Stimulated activated effector memory CD8-positive, alpha-beta T cell treated with anti-CD3 and anti-CD28 coated beads, Interleukin-12 subunit alpha, Interleukin-12 subunit beta, amount 100 ng/mL, for 72 hours (primary cell): ENCODE measurements around the gene CCDC102B.
"Not testable (repeated sequence)": the region's sequence is repeated elsewhere in the genome, so short reads cannot be mapped to it uniquely, and the experiment has no call there.

Source experiments
- ATAC-seq: fragments of 150-1000 bp; cut with Tn5 transposase; 2 replicates; pipeline ENCODE4 v1.10.0; 2021
- DNase-seq, 2 donors: peaks; one replicate each; pipeline ENCODE4 v3.0.0; 2021 to 2022; ENCODE audit warnings: low spot score in 2 of 2
- H3K27ac Mint-ChIP-seq: one replicate; pipeline ENCODE4 v1.8.0; 2022; ENCODE audit warnings: mild to moderate bottlenecking, mixed read lengths
- H3K36me3 Mint-ChIP-seq: one replicate; pipeline ENCODE4 v1.8.0; 2022; ENCODE audit warnings: mild to moderate bottlenecking, mixed read lengths
- H3K4me1 Mint-ChIP-seq: one replicate; pipeline ENCODE4 v1.8.0; 2022; ENCODE audit warnings: mixed read lengths
- H3K4me3 Mint-ChIP-seq: one replicate; pipeline ENCODE4 v1.8.0; 2022; ENCODE audit warnings: mild to moderate bottlenecking, mixed read lengths
- H3K9me3 Mint-ChIP-seq: one replicate; pipeline ENCODE4 v1.8.0; 2022; ENCODE audit warnings: mixed read lengths

The CCDC102B gene

DNA sequence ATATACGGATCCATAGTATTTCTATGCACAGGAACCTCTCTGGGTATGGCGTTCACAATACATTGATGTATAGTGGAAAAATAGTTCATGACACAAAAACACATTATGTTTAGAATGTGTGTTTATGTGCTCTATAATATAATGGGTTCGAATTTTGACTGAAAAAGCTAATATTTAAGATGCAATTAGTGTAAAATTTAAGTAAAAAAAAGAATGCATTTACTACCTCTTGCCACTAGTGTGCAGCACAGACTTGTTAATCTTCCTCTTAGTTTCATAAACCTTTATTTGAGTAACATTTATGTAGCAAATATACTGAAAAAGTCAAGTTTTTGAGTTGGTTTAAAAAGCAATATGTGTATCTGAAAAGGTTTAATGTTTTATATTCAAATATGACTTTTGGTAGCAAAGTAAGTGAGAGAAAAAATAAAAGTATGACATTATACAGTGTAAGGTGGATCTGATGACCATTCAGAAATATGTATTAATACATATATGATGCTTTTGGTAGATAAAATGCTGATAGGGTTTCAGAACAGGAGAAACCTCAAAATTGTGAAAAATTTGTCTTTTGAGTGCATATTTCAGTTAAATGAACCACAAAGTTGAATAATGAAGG is 49.4 kb downstream of the CCDC102B start:
- Mint-ChIP-seq H3K27ac (no peak overlapping the region), H3K9me3 (no peaks in the 10 kb centered on the region), H3K4me1 (no peaks in the 10 kb centered on the region), H3K36me3 (no peaks in the 10 kb centered on the region), H3K4me3 (no peak overlapping the region)
- DNase-seq (no peak), ATAC-seq (no peak)

DNA sequence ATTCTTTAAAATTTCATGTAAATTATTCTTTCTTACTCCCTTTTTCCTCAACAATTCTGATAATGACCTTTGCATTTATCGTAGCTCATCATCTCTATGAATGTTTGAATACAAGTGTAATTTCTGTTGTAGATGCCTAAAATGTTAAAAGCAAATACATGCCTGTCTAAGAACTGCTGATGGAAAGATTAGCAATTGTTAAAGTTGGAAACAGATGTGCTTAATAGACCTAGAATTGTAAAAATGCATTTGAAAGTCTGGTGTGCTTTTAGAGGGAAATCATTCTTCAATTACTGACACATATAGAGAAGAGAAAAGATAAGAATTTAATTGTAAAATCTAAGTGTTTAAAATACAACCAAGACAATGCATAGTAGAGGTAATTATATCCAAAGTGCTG is 50.4 kb downstream of the CCDC102B start:
- DNase-seq (no peak), ATAC-seq (no peak)
- H3K4me3 Mint-ChIP-seq = no peak overlapping the region
- H3K9me3 Mint-ChIP-seq = no peaks in the 10 kb centered on the region
- H3K27ac Mint-ChIP-seq = no peak overlapping the region
- H3K4me1 Mint-ChIP-seq = no peaks in the 10 kb centered on the region
- H3K36me3 Mint-ChIP-seq = no peaks in the 10 kb centered on the region

DNA sequence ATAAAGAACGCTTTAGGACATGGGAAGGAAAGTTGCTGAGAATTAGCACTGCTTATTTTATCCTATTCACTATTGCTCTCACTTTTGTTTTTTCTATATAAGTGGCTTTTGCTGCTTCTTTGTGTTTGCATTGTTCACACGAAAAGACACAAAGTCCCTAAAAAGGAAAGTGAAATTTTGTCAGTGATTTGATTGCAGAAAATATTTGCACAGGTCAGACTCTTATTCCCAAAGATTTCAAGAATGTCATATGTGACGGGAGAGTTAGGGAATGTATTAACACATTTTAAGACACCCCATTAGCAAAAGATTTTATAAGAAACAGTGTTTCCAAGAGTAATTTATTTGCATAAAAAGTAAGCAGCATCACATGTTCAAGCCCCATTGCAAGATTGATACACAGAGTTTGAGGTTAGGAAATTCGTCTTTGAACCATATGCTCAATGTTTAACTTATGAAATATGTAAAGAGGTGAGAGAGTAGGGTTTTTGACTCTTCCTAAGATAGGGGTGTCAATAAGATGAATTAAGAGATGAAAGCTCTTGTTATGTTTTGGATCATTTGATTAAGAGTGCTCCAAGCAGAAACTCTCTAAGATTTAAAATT is 57.0 kb downstream of the CCDC102B start:
- DNase-seq (no peak), ATAC-seq (no peak)
- no peaks in the 10 kb centered on the region for H3K36me3 Mint-ChIP-seq
- no peak overlapping the region for H3K27ac Mint-ChIP-seq
- H3K4me1 Mint-ChIP-seq = no peaks in the 10 kb centered on the region
- no peaks in the 10 kb centered on the region for H3K9me3 Mint-ChIP-seq
- H3K4me3 Mint-ChIP-seq = no peak overlapping the region

DNA sequence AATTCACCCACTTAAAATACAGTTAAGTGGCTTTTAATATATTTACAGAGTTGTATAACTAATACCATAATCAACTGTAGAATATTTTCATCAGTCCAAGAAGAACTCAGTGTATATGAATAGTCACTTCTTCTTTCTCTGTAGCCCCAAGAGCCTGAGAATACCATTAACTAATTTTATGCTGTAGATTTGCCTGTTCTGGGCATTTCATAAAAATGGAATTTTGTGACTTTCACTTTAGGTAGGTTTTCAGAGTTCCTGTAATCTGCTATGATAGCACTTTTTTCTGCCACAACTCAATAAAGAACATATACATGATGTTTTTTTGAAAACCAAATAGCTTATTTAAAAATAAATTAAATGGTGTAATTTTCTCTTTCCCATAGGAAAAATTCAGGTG is 57.6 kb downstream of the CCDC102B start:
- H3K9me3 Mint-ChIP-seq = no peaks in the 10 kb centered on the region
- H3K36me3 Mint-ChIP-seq = no peaks in the 10 kb centered on the region
- H3K27ac Mint-ChIP-seq = no peak overlapping the region
- no peak overlapping the region for H3K4me3 Mint-ChIP-seq
- no peaks in the 10 kb centered on the region for H3K4me1 Mint-ChIP-seq
- no peak for DNase-seq
- no peak for ATAC-seq

DNA sequence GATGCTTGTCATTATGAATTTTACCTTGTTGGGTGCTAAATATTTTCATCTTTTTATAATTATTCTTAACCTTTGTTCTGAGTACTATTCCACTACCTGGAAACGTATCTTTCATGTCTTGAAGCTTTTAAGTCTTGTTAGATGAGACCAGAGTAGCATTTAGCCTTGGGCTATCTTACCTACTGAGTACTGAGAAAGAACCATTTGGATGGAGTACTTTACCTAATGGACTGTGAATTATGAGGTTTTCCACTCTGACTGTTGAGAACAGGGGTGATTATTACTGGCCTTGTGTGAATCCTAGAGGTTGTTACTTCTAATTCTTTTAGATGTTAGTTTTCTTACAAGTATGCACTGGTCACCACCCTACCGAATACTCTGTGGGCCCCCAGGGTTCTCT is 63.5 kb downstream of the CCDC102B start:
- Mint-ChIP-seq H3K4me3 (no peak overlapping the region), H3K27ac (no peak overlapping the region), H3K9me3 (no peaks in the 10 kb centered on the region), H3K4me1 (no peaks in the 10 kb centered on the region), H3K36me3 (no peaks in the 10 kb centered on the region)
- DNase-seq (no peak), ATAC-seq (no peak)

DNA sequence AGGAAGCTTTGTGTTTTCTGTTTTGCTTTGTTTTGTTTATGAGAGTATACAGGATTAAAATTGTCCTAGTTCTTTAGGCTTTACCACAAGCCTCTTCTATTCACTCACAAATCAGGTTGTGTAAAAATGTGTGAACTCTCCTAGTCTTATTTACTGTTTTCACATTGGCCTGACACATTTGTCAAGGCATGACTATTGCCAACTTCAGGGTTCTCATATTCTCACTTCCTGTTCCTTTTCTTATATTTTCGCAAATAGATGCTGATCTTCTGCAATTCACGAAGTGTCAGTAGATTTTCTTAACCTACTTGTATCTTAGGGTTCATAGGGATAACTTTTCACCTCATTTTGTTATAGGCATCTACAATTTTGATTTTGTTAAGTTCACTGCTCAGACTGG is 67.1 kb downstream of the CCDC102B start:
- Mint-ChIP-seq H3K4me1 (no peaks in the 10 kb centered on the region), H3K9me3 (no peaks in the 10 kb centered on the region), H3K27ac (no peak overlapping the region), H3K36me3 (no peaks in the 10 kb centered on the region), H3K4me3 (no peak overlapping the region)
- ATAC-seq (no peak), DNase-seq (no peak)

DNA sequence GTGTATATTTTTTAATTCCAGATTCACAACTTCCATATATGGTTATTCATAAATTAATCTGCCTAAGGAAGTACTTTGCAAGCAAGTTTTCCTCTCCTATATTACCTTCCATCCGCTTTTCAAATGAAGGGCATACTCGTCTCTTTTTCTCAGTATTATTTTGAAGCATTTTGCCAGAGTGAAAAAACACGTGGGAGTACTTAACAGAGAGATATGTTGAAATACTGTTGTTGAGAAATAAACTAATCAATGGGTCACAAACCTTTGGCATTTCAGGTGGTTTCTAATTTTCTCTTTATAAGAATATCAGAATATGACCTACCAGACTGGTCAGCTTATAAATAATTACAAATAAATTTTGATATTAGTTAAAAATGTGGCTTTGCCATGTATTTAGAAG is 67.6 kb downstream of the CCDC102B start:
- DNase-seq (no peak), ATAC-seq (no peak)
- no peak overlapping the region for H3K27ac Mint-ChIP-seq
- no peaks in the 10 kb centered on the region for H3K9me3 Mint-ChIP-seq
- H3K4me1 Mint-ChIP-seq = no peaks in the 10 kb centered on the region
- H3K4me3 Mint-ChIP-seq = no peak overlapping the region
- H3K36me3 Mint-ChIP-seq = no peaks in the 10 kb centered on the region

DNA sequence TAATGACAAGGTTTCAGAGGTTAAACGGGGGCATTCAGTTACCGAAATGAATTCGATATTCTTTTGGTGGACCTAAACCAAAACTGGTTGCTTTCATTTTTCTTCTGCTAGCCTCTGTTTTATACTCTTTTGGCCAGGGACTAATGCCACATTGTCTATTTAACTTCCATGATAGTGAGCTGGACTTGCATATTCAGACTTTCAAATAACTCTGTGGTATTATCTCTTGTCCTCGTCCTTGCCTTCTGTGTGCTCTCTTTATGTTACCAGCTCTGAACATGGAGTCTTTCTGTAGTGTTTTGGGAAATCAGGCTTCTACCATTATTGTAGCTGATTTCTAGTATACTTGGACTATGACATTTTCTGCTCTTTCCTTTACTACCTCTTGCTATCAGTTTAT is 75.1 kb downstream of the CCDC102B start:
- Mint-ChIP-seq H3K4me1 (no peaks in the 10 kb centered on the region), H3K4me3 (no peak overlapping the region), H3K9me3 (no peaks in the 10 kb centered on the region), H3K36me3 (no peaks in the 10 kb centered on the region), H3K27ac (no peak overlapping the region)
- ATAC-seq = no peak
- no peak for DNase-seq

DNA sequence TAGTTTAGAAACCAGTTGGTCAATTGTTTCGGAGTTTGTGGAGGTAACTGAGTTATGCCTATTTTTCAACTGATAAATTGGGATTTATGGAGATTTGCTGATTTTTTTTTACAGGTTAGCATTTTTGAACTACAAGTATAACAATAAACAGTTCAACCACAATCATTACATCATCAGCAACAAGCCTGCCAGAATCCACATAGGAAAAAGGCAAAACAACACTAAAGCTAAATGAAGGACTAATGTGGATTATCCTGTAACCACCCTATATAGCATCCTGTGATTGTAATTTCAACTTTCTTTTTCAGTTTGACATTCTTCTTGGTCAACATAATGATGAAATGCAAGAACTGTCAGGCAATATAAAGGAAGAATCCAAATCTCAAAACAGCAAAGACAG is 76.5 kb downstream of the CCDC102B start:
- no peak for DNase-seq
- H3K27ac Mint-ChIP-seq = no peak overlapping the region
- H3K9me3 Mint-ChIP-seq = no peaks in the 10 kb centered on the region
- no peaks in the 10 kb centered on the region for H3K36me3 Mint-ChIP-seq
- ATAC-seq = no peak
- no peak overlapping the region for H3K4me3 Mint-ChIP-seq
- no peaks in the 10 kb centered on the region for H3K4me1 Mint-ChIP-seq

DNA sequence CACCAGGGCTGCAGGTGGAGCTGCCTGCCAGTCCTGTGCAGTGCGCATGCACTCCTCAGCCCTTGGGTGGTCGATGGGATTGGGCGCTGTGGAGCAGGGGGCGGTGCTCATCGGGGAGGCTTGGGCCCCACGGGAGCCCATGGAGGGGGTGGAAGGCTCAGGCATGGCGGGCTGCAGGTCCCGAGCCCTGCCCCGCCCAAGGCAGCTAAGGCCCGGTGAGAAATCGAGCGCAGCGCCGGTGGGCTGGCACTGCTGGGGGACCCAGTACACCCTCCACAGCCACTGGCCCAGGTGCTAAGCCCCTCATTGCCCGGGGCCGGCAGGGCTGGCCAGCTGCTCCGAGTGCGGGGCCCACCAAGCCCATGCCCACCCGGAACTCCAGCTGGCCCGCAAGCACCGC is 82.1 kb downstream of the CCDC102B start:
- not testable (repeated sequence) for DNase-seq, H3K9me3 Mint-ChIP-seq

DNA sequence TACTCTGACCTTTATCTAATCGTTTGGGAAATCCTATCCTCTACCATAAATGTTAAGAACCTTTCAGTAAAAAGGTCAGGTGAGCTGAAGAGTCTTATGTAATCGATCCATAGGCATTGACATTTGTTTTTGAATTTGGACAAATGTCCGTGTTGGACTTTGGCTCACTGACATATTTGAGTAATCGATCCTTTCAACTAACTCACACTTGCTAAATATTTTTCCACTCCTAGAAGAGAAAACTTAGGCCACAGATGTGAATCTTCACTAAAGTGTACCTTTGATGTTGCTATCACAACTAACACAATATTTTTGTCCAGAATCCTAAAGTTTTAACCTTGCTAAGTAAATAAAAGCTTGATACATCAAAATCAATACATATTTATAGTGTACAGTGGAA is 89.5 kb downstream of the CCDC102B start:
- Mint-ChIP-seq H3K9me3 (no peaks in the 10 kb centered on the region), H3K4me3 (no peak overlapping the region), H3K36me3 (no peaks in the 10 kb centered on the region), H3K27ac (no peak overlapping the region), H3K4me1 (no peaks in the 10 kb centered on the region)
- DNase-seq (no peak), ATAC-seq (no peak)

More for the DNA sequence above, 82.1 kb downstream of the CCDC102B start:
- H3K4me3 Mint-ChIP-seq, H3K36me3 Mint-ChIP-seq, ATAC-seq, H3K4me1 Mint-ChIP-seq, H3K27ac Mint-ChIP-seq: not testable (repeated sequence)

DNA sequence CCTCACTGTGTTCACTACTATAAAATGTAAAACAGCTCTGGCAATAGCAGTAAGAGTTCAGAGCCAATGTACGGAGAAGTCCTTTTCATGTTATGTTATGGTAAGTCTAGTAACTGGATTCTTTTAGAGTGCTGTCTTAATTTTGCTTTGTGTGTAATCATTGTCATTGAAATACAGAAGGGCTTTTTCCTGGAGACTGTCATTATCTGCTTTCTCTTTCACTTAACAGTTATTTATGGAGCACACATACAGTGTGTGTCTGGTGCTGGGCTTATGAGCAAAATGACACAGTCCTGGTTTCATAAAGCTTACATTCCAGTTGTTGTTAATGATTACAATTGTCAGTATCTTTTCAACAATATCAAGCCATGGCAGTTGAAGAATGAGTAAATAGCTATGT is 95.5 kb downstream of the CCDC102B start:
- no peaks in the 10 kb centered on the region for H3K4me1 Mint-ChIP-seq
- ATAC-seq (no peak), DNase-seq (no peak)
- no peaks in the 10 kb centered on the region for H3K36me3 Mint-ChIP-seq
- no peaks in the 10 kb centered on the region for H3K9me3 Mint-ChIP-seq
- H3K27ac Mint-ChIP-seq = no peak overlapping the region
- H3K4me3 Mint-ChIP-seq = no peak overlapping the region

DNA sequence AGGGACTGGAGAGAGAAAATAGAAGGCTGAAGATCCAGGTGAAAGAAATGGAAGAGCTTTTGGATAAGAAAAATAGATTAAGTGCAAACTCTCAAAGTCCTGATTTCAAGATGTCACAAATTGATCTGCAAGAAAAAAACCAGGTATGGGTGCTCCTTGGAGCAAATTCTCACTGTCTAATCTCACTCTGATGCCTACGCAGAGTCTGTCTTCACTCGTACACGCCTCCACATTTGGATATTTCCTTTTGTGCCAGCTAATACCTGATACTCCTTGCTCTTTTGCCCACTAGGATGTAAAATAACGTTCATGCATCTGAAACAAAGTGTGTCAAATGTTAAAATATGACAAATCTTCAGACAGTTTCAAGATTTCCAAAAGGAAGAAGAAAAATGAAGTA is 99.4 kb downstream of the CCDC102B start:
- no peaks in the 10 kb centered on the region for H3K36me3 Mint-ChIP-seq
- H3K4me1 Mint-ChIP-seq = no peaks in the 10 kb centered on the region
- no peak for ATAC-seq

DNA sequence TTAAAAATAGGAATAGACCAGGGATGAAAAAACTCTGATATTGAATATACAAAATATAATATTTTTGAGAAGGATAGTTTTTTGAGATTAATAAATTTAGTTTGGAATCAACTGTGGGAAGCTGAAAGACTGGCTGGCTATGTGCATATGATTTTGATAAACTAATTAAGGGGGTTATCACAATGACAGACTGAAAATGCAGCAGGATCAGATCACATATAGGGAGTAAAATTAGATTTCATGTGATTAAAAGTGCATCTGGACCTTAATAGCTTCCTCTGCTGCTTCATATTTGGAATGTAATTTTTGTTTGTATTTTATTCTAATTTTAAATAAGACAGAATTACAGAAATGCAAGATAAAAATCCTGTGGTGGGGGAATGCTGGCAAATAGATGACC is 111.7 kb downstream of the CCDC102B start:
- Mint-ChIP-seq H3K36me3 (no peaks in the 10 kb centered on the region), H3K4me3 (no peak overlapping the region), H3K27ac (no peak overlapping the region), H3K4me1 (no peaks in the 10 kb centered on the region), H3K9me3 (peaks cover 2% of the 10 kb centered on the region)
- ATAC-seq = no peak
- no peak for DNase-seq

More for the DNA sequence above, 99.4 kb downstream of the CCDC102B start:
- no peak for DNase-seq
- Mint-ChIP-seq H3K27ac (no peak overlapping the region), H3K4me3 (no peak overlapping the region), H3K9me3 (no peaks in the 10 kb centered on the region)

DNA sequence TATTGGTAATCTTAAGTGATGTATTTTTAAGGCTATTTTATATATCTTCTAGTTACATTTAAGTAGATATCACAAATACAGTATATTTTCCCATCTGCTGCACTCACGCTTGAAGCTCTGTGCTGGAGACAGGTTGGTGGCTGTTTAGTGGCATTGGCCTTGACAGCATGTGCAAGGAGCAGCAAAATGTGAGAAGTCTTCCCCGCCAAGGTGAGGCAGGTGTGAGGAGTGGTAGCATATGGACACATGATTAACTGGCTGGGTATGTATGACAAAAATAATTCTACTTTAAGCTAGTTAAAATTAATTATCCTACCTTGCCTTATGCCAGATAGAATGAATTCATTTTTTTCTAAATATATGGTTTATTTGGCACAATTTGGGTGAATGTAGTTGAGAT is 117.2 kb downstream of the CCDC102B start:
- peaks cover 2% of the 10 kb centered on the region for H3K9me3 Mint-ChIP-seq
- ATAC-seq = no peak

DNA sequence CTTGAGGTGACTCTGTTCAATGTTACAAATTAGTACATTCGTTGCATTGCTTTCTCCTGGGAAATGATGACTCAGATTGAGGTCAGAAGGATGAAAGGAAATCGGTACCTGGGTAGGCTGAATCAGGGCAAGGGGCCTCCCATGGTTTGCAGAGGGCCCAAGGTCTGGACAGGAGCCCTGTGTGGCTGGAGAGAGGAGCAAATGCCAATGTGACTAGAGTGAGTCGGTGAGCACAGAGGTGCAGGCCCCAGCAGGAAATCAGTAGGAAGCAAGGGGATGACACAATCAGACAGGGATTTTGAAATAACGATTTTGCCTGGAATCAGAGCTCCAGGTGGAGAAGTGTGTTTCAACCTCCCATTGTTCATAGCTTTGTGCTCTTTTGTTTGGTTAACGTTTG is 118.9 kb downstream of the CCDC102B start:
- H3K36me3 Mint-ChIP-seq = no peaks in the 10 kb centered on the region
- H3K4me3 Mint-ChIP-seq = no peak overlapping the region
- no peaks in the 10 kb centered on the region for H3K4me1 Mint-ChIP-seq
- ATAC-seq = peak; percentile 44
- DNase-seq = no peak
- no peaks in the 10 kb centered on the region for H3K9me3 Mint-ChIP-seq
- H3K27ac Mint-ChIP-seq = no peak overlapping the region

More for the DNA sequence above, 117.2 kb downstream of the CCDC102B start:
- Mint-ChIP-seq H3K27ac (no peak overlapping the region), H3K36me3 (no peaks in the 10 kb centered on the region), H3K4me1 (no peaks in the 10 kb centered on the region), H3K4me3 (no peak overlapping the region)
- DNase-seq = no peak

DNA sequence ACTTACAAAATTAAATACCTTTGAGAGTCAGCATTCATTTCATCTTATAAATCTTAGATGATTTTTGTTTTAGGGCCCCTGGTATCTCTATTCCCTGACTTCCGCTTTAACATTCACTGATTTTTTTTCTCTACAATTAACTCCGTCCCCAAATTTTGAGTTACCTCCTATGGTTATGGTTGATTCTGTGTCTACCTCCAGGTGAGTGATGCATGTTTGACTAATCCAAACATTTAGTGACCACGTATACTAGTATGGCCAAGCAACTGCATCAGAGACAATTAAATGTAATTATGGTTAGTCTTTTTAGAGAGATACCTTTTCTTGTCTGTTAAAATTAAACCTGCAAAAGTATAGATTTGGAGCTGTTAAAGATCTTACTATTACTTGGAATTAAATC is 120.3 kb downstream of the CCDC102B start:
- DNase-seq (no peak), ATAC-seq (no peak)
- H3K9me3 Mint-ChIP-seq = no peaks in the 10 kb centered on the region
- no peak overlapping the region for H3K4me3 Mint-ChIP-seq
- H3K36me3 Mint-ChIP-seq = no peaks in the 10 kb centered on the region
- H3K27ac Mint-ChIP-seq = no peak overlapping the region
- H3K4me1 Mint-ChIP-seq = no peaks in the 10 kb centered on the region
